BJ (cell line): ENCODE measurements around the gene NXNL1. TPM values are rescaled to one million over a fixed set of nuclear protein-coding genes. Genes with fewer than 3 reads are reported as not detected.

ENCODE experiments used
- CTCF ChIA-PET: fragments of 350-600 bp; formaldehyde crosslinking; extraction: SDS; loops from one replicate; lab custom pipeline; 2021; ENCODE audit warnings: antibody characterized with exemption, inconsistent platforms; lab: Yijun Ruan, JAX
- POLR2A ChIA-PET: fragments of 300-600 bp; sonication (Branson Sonifier 250); formaldehyde crosslinking; extraction: SDS; loops from one replicate; lab custom pipeline; 2021; ENCODE audit warnings: antibody characterized with exemption; lab: Charles Lee
- DNase-seq: peaks from one replicate; pipeline ENCODE4 v3.0.0-alpha.2; 2011; ENCODE audit warnings: low read depth
- H3K27me3 ChIP-seq: 2 replicates; pipeline ENCODE4 v1.6.0; 2011; ENCODE audit warnings: low read length; ENCODE audit not compliant: control insufficient read depth, insufficient read depth
- H3K36me3 ChIP-seq: 2 replicates; pipeline ENCODE4 v1.5.1; 2011; ENCODE audit warnings: low read length; ENCODE audit not compliant: control insufficient read depth, insufficient read depth
- H3K4me3 ChIP-seq: 2 replicates; pipeline ENCODE4 v1.5.1; 2011; ENCODE audit warnings: low read depth, mild to moderate bottlenecking, control low read depth, low read length
- CTCF ChIP-seq: IDR thresholded peaks from 2 replicates; pipeline ENCODE4 v1.5.1; 2011; ENCODE audit warnings: low read depth, mild to moderate bottlenecking, control low read depth, inconsistent platforms, low read length, moderate library complexity; ENCODE audit not compliant: insufficient read depth
- polyA plus RNA-seq: library from polyadenylated mRNA; depleted of rRNA; stranded (reverse); fragments of >200 nt; gene quantifications from 2 replicates; pipeline ENCODE4 v1.2.3, GENCODE V29; 2011; rRNA removed

The NXNL1 gene
- polyA plus RNA-seq, 1 experiment: not detected

DNA sequence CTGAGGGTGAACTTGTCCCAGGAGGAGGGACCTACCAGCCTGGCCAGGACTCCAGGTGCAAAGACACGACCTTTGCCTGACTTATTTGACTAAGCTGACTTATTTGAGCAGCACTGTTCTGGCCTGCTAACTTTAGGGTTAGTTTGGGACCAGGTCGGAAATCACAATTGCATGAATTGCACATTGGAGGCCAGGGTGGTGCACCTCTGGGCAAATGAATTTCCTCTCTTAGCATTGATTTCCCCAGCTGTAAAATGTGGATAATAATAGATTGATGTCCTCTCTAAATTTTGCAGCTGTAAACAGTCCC is 53.9 kb downstream of the NXNL1 start:
- no peak for TF ChIP-seq CTCF
- Histone ChIP-seq H3K36me3 (no peaks in the 10 kb centered on the region), H3K4me3 (no peak overlapping the region), H3K27me3 (no peaks in the 10 kb centered on the region)
- no peak for DNase-seq
- CTCF ChIA-PET: interaction anchor here (0.9 kb wide), 1 partner anchor 21 kb away, joined by 3 read pairs; no protein-coding TSS in a partner anchor
- POLR2A ChIA-PET: no interaction called here

DNA sequence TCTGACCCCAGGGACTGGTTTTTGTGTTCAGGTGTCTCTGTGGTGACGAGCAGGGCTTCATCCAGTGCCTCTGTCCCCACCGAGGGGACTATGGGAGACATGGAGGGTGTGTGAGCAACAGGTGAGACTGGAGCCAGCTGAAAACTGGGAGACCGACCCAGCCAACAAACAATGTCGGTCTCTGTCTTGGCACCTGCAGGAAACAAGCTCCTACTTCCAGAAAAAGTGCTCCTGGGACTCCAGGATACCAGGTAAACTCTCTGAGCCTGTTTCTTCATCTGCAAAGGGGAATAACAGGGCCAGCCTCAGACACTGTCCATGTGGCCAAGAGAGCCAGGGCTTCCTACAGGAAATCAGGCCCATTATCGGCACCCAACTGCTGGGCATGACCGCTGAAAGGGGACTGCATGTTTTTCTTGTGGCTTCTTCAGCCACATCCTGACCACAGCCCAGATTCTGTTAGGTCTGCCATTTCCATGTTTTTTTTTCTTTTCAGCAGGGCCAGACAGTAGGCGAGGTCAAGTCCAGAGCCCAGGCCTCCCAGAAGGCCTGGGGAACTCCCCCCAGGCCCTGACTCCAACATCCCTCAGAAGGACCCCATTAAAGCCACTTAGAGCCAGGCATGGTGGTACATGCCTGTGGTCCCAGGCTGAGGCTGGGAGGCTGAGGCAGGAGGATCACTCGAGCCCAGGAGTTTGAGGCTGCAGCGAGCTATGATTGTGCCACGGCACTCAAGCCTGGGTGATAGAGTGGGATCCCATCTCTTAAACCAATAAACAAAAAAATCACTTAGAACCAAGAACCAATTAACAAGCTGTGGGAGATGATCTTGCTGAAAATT is 54.5 kb downstream of the NXNL1 start:
- H3K4me3 ChIP-seq: no peak overlapping the region
- no peaks in the 10 kb centered on the region for H3K27me3 ChIP-seq
- CTCF ChIA-PET: interaction anchor here (0.6 to 1.9 kb wide), 5 partner anchors 11 to 158 kb away, joined by 3 to 6 read pairs (median 5); no protein-coding TSS in a partner anchor
- TF ChIP-seq CTCF: no peak
- H3K36me3 ChIP-seq: no peaks in the 10 kb centered on the region
- POLR2A ChIA-PET: no interaction called here
- no peak for DNase-seq

Other genes with a start within 250 kb of the NXNL1 start
- gene USE1, start 245.6 kb downstream of the NXNL1 start, polyA plus RNA-seq: 27.9 and 29.7 TPM in 2 replicates
- 8.1 and 10.0 TPM in 2 replicates for gene OCEL1, start 234.7 kb downstream of the NXNL1 start, polyA plus RNA-seq
- gene NR2F6, start 215.0 kb downstream of the NXNL1 start, polyA plus RNA-seq: 26.1 and 28.0 TPM in 2 replicates
- gene USHBP1, start 196.2 kb downstream of the NXNL1 start, polyA plus RNA-seq: not detected in 2 replicates
- 90.1 and 122 TPM in 2 replicates for gene BABAM1, start 193.5 kb downstream of the NXNL1 start, polyA plus RNA-seq
- gene ANKLE1, start 179.0 kb downstream of the NXNL1 start, polyA plus RNA-seq: 0.18 and 0.38 TPM in 2 replicates
- 7.1 and 11.0 TPM in 2 replicates for gene ABHD8, start 157.5 kb downstream of the NXNL1 start, polyA plus RNA-seq
- gene MRPL34, start 155.1 kb downstream of the NXNL1 start, polyA plus RNA-seq: 19.9 and 26.3 TPM in 2 replicates
- 52.7 and 55.6 TPM in 2 replicates for gene DDA1, start 151.4 kb downstream of the NXNL1 start, polyA plus RNA-seq
- 1.3 and 1.9 TPM in 2 replicates for gene ANO8, start 126.1 kb downstream of the NXNL1 start, polyA plus RNA-seq
- gene GTPBP3, start 123.4 kb downstream of the NXNL1 start, polyA plus RNA-seq: 4.9 and 6.3 TPM in 2 replicates
- gene PLVAP, start 83.6 kb downstream of the NXNL1 start, polyA plus RNA-seq: not detected in 2 replicates
- not detected in 2 replicates for gene CCDC194, start 66.7 kb downstream of the NXNL1 start, polyA plus RNA-seq
- gene BST2, start 55.3 kb downstream of the NXNL1 start, polyA plus RNA-seq: 4.5 and 6.4 TPM in 2 replicates
- gene MVB12A, start 40.9 kb downstream of the NXNL1 start, polyA plus RNA-seq: 29.4 and 47.3 TPM in 2 replicates
- gene TMEM221, start 12.3 kb downstream of the NXNL1 start, polyA plus RNA-seq: 0.09 and 0.11 TPM in 2 replicates
- gene SLC27A1, start 9.6 kb upstream of the NXNL1 start, polyA plus RNA-seq: 12.0 and 18.8 TPM in 2 replicates
- 73.4 and 89.2 TPM in 2 replicates for gene PGLS, start 50.7 kb upstream of the NXNL1 start, polyA plus RNA-seq
- gene COLGALT1, start 94.7 kb upstream of the NXNL1 start, polyA plus RNA-seq: 124 and 158 TPM in 2 replicates
- gene UNC13A, start 227.4 kb upstream of the NXNL1 start, polyA plus RNA-seq: 1.0 and 2.2 TPM in 2 replicates